Measurements from ENCODE around the gene IL22RA1.
A peak's percentile ranks its signal among the peaks of the same experiment; 100 is the strongest.

The IL22RA1 gene

GRCh38 chr1:24123611-24124010 is 19.3 kb downstream of the IL22RA1 start:
- H3K4me3 ChIP-seq (ENCODE audit: low read length in 2 of 2), result no peak overlapping the region
- no peaks in the 10 kb centered on the region for H3K9me3 ChIP-seq (ENCODE audit: control insufficient read depth in 2 of 2, low read length in 2 of 2)
- no peak overlapping the region for H3K9ac ChIP-seq (ENCODE audit: low read length in 2 of 2)
- no peak overlapping the region for H3K27ac ChIP-seq (ENCODE audit: low read length)
- no peaks in the 10 kb centered on the region for H3K36me3 ChIP-seq (ENCODE audit: control insufficient read depth in 2 of 2, insufficient read depth in 2 of 2, low read length in 2 of 2)
- peaks cover 0 to 2% of the 10 kb centered on the region in 2 donors for H3K27me3 ChIP-seq (ENCODE audit: control insufficient read depth in 1 of 2, insufficient read depth in 2 of 2, low read length in 2 of 2)
- H3K4me1 ChIP-seq (ENCODE audit: control insufficient read depth, insufficient read depth, low read length), result peaks cover 10% of the 10 kb centered on the region

GRCh38 chr1:24122776-24123175 is 20.2 kb downstream of the IL22RA1 start:
- H3K9ac ChIP-seq (ENCODE audit: low read length in 2 of 2), result no peak overlapping the region
- no peak overlapping the region for H3K4me3 ChIP-seq (ENCODE audit: low read length in 2 of 2)
- peaks cover 2 to 3% of the 10 kb centered on the region in 2 donors for H3K27me3 ChIP-seq (ENCODE audit: control insufficient read depth in 1 of 2, insufficient read depth in 2 of 2, low read length in 2 of 2)
- H3K4me1 ChIP-seq (ENCODE audit: control insufficient read depth, insufficient read depth, low read length), result peaks cover 10% of the 10 kb centered on the region
- no peaks in the 10 kb centered on the region for H3K9me3 ChIP-seq (ENCODE audit: control insufficient read depth in 2 of 2, low read length in 2 of 2)
- H3K36me3 ChIP-seq (ENCODE audit: control insufficient read depth in 2 of 2, insufficient read depth in 2 of 2, low read length in 2 of 2), result no peaks in the 10 kb centered on the region
- H3K27ac ChIP-seq (ENCODE audit: low read length), result no peak overlapping the region

- no peak overlapping the region for H3K9ac ChIP-seq (ENCODE audit: low read length in 2 of 2)
- H3K9me3 ChIP-seq (ENCODE audit: control insufficient read depth in 2 of 2, low read length in 2 of 2), result no peaks in the 10 kb centered on the region
- no peaks in the 10 kb centered on the region for H3K36me3 ChIP-seq (ENCODE audit: control insufficient read depth in 2 of 2, insufficient read depth in 2 of 2, low read length in 2 of 2)
- no peak overlapping the region for H3K27ac ChIP-seq (ENCODE audit: low read length)
- peaks cover 5 to 7% of the 10 kb centered on the region in 2 donors for H3K27me3 ChIP-seq (ENCODE audit: control insufficient read depth in 1 of 2, insufficient read depth in 2 of 2, low read length in 2 of 2)
- H3K4me3 ChIP-seq (ENCODE audit: low read length in 2 of 2), result no peak overlapping the region
- peaks cover 10% of the 10 kb centered on the region for H3K4me1 ChIP-seq (ENCODE audit: control insufficient read depth, insufficient read depth, low read length)
Observed at GRCh38 chr1:24121406-24121805, 21.5 kb downstream of the IL22RA1 start.

GRCh38 chr1:24120965-24121364 is 22.0 kb downstream of the IL22RA1 start:
- Histone ChIP-seq H3K4me3 (ENCODE audit: low read length in 2 of 2) (no peak overlapping the region), H3K9ac (ENCODE audit: low read length in 2 of 2) (no peak overlapping the region), H3K9me3 (ENCODE audit: control insufficient read depth in 2 of 2, low read length in 2 of 2) (no peaks in the 10 kb centered on the region), H3K27ac (ENCODE audit: low read length) (no peak overlapping the region), H3K36me3 (ENCODE audit: control insufficient read depth in 2 of 2, insufficient read depth in 2 of 2, low read length in 2 of 2) (no peaks in the 10 kb centered on the region), H3K4me1 (ENCODE audit: control insufficient read depth, insufficient read depth, low read length) (peaks cover 10% of the 10 kb centered on the region), H3K27me3 (ENCODE audit: control insufficient read depth in 1 of 2, insufficient read depth in 2 of 2, low read length in 2 of 2) (peaks cover 5 to 7% of the 10 kb centered on the region in 2 donors)

GRCh38 chr1:24119859-24120756 is 22.8 kb downstream of the IL22RA1 start:
- H3K4me1 ChIP-seq (ENCODE audit: control insufficient read depth, insufficient read depth, low read length), result peaks cover 10% of the 10 kb centered on the region
- peak overlapping the region in 1 of 2 donors; percentile 21 for H3K9ac ChIP-seq (ENCODE audit: low read length in 2 of 2)
- no peaks in the 10 kb centered on the region for H3K9me3 ChIP-seq (ENCODE audit: control insufficient read depth in 2 of 2, low read length in 2 of 2)
- H3K27ac ChIP-seq (ENCODE audit: low read length), result no peak overlapping the region
- H3K4me3 ChIP-seq (ENCODE audit: low read length in 2 of 2), result no peak overlapping the region
- H3K36me3 ChIP-seq (ENCODE audit: control insufficient read depth in 2 of 2, insufficient read depth in 2 of 2, low read length in 2 of 2), result no peaks in the 10 kb centered on the region
- H3K27me3 ChIP-seq (ENCODE audit: control insufficient read depth in 1 of 2, insufficient read depth in 2 of 2, low read length in 2 of 2), result peaks cover 5 to 7% of the 10 kb centered on the region in 2 donors

GRCh38 chr1:24119489-24119858 is 23.5 kb downstream of the IL22RA1 start:
- H3K27ac ChIP-seq (ENCODE audit: low read length), result no peak overlapping the region
- no peak overlapping the region for H3K4me3 ChIP-seq (ENCODE audit: low read length in 2 of 2)
- peaks cover 5 to 7% of the 10 kb centered on the region in 2 donors for H3K27me3 ChIP-seq (ENCODE audit: control insufficient read depth in 1 of 2, insufficient read depth in 2 of 2, low read length in 2 of 2)
- H3K9me3 ChIP-seq (ENCODE audit: control insufficient read depth in 2 of 2, low read length in 2 of 2), result no peaks in the 10 kb centered on the region
- no peak overlapping the region for H3K9ac ChIP-seq (ENCODE audit: low read length in 2 of 2)
- peaks cover 10% of the 10 kb centered on the region for H3K4me1 ChIP-seq (ENCODE audit: control insufficient read depth, insufficient read depth, low read length)
- no peaks in the 10 kb centered on the region for H3K36me3 ChIP-seq (ENCODE audit: control insufficient read depth in 2 of 2, insufficient read depth in 2 of 2, low read length in 2 of 2)

GRCh38 chr1:24118410-24119242 is 24.3 kb downstream of the IL22RA1 start:
- Histone ChIP-seq H3K9me3 (ENCODE audit: control insufficient read depth in 2 of 2, low read length in 2 of 2) (no peaks in the 10 kb centered on the region), H3K27ac (ENCODE audit: low read length) (no peak overlapping the region), H3K4me1 (ENCODE audit: control insufficient read depth, insufficient read depth, low read length) (peaks cover 10% of the 10 kb centered on the region), H3K4me3 (ENCODE audit: low read length in 2 of 2) (no peak overlapping the region), H3K9ac (ENCODE audit: low read length in 2 of 2) (no peak overlapping the region), H3K27me3 (ENCODE audit: control insufficient read depth in 1 of 2, insufficient read depth in 2 of 2, low read length in 2 of 2) (peaks cover 5 to 7% of the 10 kb centered on the region in 2 donors), H3K36me3 (ENCODE audit: control insufficient read depth in 2 of 2, insufficient read depth in 2 of 2, low read length in 2 of 2) (no peaks in the 10 kb centered on the region)

GRCh38 chr1:24117722-24118409 is 25.1 kb downstream of the IL22RA1 start:
- no peak overlapping the region for H3K4me3 ChIP-seq (ENCODE audit: low read length in 2 of 2)
- H3K27ac ChIP-seq (ENCODE audit: low read length), result no peak overlapping the region
- H3K4me1 ChIP-seq (ENCODE audit: control insufficient read depth, insufficient read depth, low read length), result peaks cover 10% of the 10 kb centered on the region
- no peaks in the 10 kb centered on the region for H3K9me3 ChIP-seq (ENCODE audit: control insufficient read depth in 2 of 2, low read length in 2 of 2)
- no peaks in the 10 kb centered on the region for H3K36me3 ChIP-seq (ENCODE audit: control insufficient read depth in 2 of 2, insufficient read depth in 2 of 2, low read length in 2 of 2)
- no peak overlapping the region for H3K9ac ChIP-seq (ENCODE audit: low read length in 2 of 2)
- H3K27me3 ChIP-seq (ENCODE audit: control insufficient read depth in 1 of 2, insufficient read depth in 2 of 2, low read length in 2 of 2), result peaks cover 5 to 7% of the 10 kb centered on the region in 2 donors

- no peaks in the 10 kb centered on the region for H3K36me3 ChIP-seq (ENCODE audit: control insufficient read depth in 2 of 2, insufficient read depth in 2 of 2, low read length in 2 of 2)
- no peak overlapping the region for H3K27ac ChIP-seq (ENCODE audit: low read length)
- no peak overlapping the region for H3K9ac ChIP-seq (ENCODE audit: low read length in 2 of 2)
- H3K4me3 ChIP-seq (ENCODE audit: low read length in 2 of 2), result no peak overlapping the region
- H3K9me3 ChIP-seq (ENCODE audit: control insufficient read depth in 2 of 2, low read length in 2 of 2), result no peaks in the 10 kb centered on the region
- H3K27me3 ChIP-seq (ENCODE audit: control insufficient read depth in 1 of 2, insufficient read depth in 2 of 2, low read length in 2 of 2), result peaks cover 5 to 7% of the 10 kb centered on the region in 2 donors
- peaks cover 15% of the 10 kb centered on the region for H3K4me1 ChIP-seq (ENCODE audit: control insufficient read depth, insufficient read depth, low read length)
Observed at GRCh38 chr1:24117132-24117531, 25.8 kb downstream of the IL22RA1 start.

GRCh38 chr1:24114753-24115152 is 28.2 kb downstream of the IL22RA1 start:
- peaks cover 10% of the 10 kb centered on the region for H3K4me1 ChIP-seq (ENCODE audit: control insufficient read depth, insufficient read depth, low read length)
- H3K4me3 ChIP-seq (ENCODE audit: low read length in 2 of 2), result no peak overlapping the region
- no peak overlapping the region for H3K27ac ChIP-seq (ENCODE audit: low read length)
- no peaks in the 10 kb centered on the region for H3K36me3 ChIP-seq (ENCODE audit: control insufficient read depth in 2 of 2, insufficient read depth in 2 of 2, low read length in 2 of 2)
- no peak overlapping the region for H3K9ac ChIP-seq (ENCODE audit: low read length in 2 of 2)
- H3K9me3 ChIP-seq (ENCODE audit: control insufficient read depth in 2 of 2, low read length in 2 of 2), result no peaks in the 10 kb centered on the region
- H3K27me3 ChIP-seq (ENCODE audit: control insufficient read depth in 1 of 2, insufficient read depth in 2 of 2, low read length in 2 of 2), result peaks cover 5 to 7% of the 10 kb centered on the region in 2 donors

Measured in stomach smooth muscle (tissue), 2 donors.